GM10266 (cell line): ENCODE results near the gene COG6.

ENCODE experiments used
- DNase-seq: peaks from one replicate; pipeline ENCODE4 v3.0.0; 2012; ENCODE audit errors: extremely low spot score
- TF ChIP-seq, protein P1 (sequence below): IDR thresholded peaks from 2 replicates; pipeline ENCODE4 v1.5.1; 2012; ENCODE audit warnings: mild to moderate bottlenecking, low read depth; ENCODE audit not compliant: control insufficient read depth, insufficient read depth; ENCODE audit errors: missing control alignments

COG6 gene

DNA sequence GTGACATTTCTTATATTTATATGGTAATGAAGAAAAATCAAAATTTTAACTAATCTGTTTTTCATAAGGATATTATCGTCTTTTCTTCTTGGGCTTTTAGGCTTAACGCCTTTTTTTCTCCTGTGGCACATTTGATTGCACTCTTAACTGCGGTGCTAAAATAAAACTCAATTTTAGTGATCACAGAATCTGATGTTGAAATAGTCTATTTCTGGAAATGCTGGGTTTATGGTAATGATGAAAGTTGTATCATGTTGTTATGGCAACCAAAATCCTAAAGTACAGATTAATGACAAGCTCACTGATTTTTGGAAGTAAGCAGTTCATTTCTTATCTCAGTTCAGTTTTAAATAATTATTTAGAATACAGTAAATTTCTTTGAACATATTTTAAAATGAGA, 85.3 kb downstream of the COG6 start:
- TF ChIP-seq, protein P1, sequence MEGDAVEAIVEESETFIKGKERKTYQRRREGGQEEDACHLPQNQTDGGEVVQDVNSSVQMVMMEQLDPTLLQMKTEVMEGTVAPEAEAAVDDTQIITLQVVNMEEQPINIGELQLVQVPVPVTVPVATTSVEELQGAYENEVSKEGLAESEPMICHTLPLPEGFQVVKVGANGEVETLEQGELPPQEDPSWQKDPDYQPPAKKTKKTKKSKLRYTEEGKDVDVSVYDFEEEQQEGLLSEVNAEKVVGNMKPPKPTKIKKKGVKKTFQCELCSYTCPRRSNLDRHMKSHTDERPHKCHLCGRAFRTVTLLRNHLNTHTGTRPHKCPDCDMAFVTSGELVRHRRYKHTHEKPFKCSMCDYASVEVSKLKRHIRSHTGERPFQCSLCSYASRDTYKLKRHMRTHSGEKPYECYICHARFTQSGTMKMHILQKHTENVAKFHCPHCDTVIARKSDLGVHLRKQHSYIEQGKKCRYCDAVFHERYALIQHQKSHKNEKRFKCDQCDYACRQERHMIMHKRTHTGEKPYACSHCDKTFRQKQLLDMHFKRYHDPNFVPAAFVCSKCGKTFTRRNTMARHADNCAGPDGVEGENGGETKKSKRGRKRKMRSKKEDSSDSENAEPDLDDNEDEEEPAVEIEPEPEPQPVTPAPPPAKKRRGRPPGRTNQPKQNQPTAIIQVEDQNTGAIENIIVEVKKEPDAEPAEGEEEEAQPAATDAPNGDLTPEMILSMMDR: no peak

DNA sequence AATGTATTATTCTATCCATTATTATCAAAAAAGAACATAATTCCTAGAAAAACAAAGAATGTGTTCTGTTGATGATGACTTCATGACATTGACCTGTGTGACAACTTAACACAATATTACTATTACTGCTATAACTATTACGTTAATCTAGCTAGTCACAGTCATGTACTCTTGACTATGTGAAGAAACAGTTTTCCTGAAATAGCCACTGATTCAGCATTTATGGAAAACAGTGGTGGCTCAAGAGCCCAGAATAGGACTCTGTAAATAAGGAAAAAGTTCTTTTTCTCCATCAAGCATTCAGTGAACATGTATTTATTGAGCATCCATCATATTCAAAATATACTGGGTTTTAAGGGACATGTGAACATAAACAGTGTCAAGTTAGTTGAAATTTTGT, 93.5 kb downstream of the COG6 start:
- TF ChIP-seq, protein P1: no peak
- no peak for DNase-seq

More for the DNA sequence above, 85.3 kb downstream of the COG6 start:
- DNase-seq: no peak

DNA sequence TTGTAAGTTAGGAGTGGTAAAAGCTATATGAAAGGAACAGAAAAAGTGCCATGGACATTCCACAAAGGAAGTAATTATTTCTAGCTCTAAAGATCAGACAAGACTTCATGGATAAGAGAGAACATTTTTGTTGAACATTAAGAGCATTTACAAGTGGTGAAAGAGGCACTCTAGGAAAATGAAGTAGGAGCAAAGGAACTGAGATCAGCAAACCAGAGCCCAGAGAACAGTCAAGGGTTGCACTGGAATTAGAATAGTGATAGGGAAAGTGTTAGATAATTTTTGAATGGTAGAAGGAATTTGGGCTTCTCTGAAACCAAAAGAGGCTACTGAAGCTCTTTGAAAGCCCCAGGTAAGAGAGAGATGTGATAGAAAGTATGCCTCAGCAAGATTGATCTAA, 94.1 kb downstream of the COG6 start:
- TF ChIP-seq, protein P1: no peak
- DNase-seq: no peak

DNA sequence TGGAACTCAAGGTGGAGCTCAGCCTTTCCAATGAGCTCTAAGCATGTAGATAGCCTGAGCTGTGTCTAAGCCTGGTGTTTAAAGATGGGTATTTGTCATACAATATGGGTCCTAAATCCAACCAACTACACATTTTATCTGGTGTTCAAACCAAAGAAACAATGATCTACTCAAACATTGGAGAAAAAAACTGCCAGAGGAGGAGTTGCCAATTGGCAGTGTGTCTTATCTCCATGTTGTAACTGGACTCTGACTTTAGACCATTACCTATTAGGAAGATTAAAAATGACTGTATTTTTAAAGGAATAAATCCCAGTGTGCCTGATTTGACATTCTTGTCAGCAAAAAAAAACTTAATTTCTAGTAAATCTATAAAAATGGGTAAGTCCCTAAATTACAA, 96.3 kb downstream of the COG6 start:
- TF ChIP-seq, protein P1: no peak
- DNase-seq: no peak

DNA sequence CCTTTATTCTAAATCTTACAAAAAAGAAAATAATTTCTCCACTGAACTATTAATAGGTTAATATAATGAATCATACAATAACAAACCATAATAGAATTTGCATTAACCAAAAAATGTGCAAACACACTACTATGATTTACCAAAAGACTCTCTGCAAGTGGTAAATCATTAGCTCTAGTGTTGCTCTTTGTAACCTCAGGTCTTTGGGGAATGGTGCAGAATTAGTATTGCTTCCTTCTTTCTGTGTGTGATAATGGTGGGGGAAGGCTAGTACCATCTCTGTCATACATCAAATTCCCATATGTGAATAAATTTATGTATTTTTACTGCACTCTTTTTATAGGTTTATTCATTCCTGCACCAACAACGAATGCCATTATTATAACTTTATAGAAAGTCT, 105.1 kb downstream of the COG6 start:
- DNase-seq: no peak
- TF ChIP-seq, protein P1: no peak

DNA sequence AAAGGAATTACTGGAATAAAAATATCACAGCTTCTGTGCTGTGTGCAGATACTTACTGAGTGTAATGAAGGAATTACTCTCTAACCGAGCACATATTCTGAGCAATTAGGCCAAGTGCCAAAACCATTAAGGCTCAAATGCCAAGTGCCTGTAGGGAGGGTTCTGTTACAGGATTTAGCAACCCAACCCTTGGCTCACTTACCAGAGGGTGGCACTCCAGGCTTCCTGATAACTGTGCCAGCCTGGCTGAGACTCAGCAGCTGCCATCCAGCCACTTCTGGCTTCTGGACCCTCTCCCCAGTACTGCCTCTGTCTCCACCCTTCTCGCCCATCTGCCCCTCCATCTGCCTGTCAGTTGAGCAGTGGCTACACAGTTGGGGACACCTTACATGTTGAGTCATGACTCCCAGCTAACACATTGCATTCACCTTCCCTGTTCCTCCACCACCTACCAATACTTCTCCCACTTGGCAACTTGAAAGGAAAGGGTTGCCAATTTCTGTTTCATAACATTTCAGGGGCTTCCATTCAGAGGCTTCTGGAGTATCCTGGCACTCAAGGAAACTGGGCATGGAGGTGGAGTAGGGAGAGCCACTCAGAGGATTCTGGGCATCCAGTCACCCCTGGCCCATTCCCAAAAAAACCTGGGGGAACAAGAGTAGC, 110.5 kb downstream of the COG6 start:
- DNase-seq: no peak
- TF ChIP-seq, protein P1: peak; percentile 13

DNA sequence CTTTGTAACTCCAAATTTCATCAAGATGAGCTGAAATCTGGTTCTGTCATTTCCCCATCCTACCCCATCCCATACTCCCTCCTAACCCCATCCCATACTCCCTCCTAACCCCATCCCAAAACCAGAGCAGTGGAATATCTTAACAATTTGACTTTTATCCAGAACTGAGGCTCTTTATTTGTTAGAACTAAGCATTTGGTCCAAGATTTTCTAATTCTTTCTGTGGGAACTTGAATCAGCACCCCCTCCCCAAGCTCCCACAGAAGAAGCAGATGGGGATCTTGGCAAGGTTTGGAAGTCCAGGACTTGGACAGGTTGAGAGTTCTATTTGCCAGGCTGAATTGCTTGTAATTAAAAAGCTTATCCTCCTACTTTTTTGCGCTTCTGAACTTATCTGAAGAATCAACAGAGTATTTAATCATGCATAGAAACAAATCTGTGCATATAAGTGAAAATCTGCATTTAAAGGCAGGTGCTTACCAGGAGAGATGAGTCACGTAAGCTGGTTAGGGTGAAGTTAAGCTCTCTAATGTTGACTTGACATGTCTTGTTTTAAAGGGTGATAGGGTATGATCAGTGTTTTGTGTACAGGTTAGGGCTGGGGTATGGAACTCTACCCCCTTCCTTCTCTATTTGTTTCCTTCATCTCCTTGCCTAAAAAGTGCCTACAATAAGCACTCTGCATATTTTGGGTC, 111.1 kb downstream of the COG6 start:
- TF ChIP-seq, protein P1: no peak
- DNase-seq: no peak
